GM12892 (cell line): ENCODE measurements around the gene CHIT1.

Experiments used
- POLR2AphosphoS5 ChIP-seq: IDR thresholded peaks from 2 replicates; pipeline ENCODE4 v1.6.1; 2011; ENCODE audit warnings: low read depth, low read length, control low read depth
- TAF1 ChIP-seq: IDR thresholded peaks from 2 replicates; pipeline ENCODE4 v1.6.1; 2011; ENCODE audit warnings: low read depth, mild to moderate bottlenecking, control low read depth, low read length, borderline replicate concordance

DNA sequence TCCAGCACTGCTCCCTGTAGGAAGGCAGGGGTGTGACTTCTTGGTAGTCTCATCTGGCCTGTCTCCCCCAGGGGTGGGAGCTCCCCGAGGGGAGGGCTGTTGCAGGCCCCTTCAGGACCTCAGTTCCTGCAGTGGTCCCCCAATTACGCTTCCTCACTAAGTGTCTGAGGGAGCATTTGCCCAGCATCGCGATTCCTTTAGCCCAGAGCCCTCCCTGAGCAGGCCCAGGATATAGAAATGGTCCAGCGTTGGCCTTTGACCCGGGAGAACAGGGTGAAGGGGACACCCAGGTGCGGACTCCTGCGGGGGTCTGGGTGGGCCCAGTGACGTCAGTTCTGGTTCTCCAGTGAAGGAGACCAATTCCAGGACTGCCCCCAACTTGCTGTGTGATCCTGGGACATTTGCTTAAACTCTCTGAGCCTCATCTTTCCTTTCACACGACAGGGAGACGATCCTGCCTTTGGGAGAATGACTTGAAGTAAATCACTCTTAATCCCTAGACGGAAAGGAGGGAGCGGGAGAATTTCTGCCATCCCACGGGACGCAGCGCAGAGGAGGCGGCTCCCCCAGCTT lies 43.2 kb upstream of the CHIT1 start:
- TF ChIP-seq TAF1 (no peak), POLR2AphosphoS5 (no peak)
